ENCODE measurements around the gene HMX1. TPM values are rescaled to one million over a fixed set of nuclear protein-coding genes. Genes with fewer than 3 reads are reported as not detected.

Gene HMX1
- total RNA-seq, 2 donors from 2014 or later = not detected

- H3K4me3 ChIP-seq = no peak overlapping the region
- no peak for DNase-seq
- TF ChIP-seq, protein P1, sequence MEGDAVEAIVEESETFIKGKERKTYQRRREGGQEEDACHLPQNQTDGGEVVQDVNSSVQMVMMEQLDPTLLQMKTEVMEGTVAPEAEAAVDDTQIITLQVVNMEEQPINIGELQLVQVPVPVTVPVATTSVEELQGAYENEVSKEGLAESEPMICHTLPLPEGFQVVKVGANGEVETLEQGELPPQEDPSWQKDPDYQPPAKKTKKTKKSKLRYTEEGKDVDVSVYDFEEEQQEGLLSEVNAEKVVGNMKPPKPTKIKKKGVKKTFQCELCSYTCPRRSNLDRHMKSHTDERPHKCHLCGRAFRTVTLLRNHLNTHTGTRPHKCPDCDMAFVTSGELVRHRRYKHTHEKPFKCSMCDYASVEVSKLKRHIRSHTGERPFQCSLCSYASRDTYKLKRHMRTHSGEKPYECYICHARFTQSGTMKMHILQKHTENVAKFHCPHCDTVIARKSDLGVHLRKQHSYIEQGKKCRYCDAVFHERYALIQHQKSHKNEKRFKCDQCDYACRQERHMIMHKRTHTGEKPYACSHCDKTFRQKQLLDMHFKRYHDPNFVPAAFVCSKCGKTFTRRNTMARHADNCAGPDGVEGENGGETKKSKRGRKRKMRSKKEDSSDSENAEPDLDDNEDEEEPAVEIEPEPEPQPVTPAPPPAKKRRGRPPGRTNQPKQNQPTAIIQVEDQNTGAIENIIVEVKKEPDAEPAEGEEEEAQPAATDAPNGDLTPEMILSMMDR (IDR thresholded peaks at IDR 0.05) = no peak
- H3K36me3 ChIP-seq = no peaks in the 10 kb centered on the region
- no peaks in the 10 kb centered on the region for H3K9me3 ChIP-seq
- intact Hi-C loops (cut with DNase I) = no loop called here
- no peak overlapping the region for H3K27ac ChIP-seq
- H3K4me1 ChIP-seq = no peaks in the 10 kb centered on the region
- peaks cover 17% of the 10 kb centered on the region for H3K27me3 ChIP-seq
- H3K9ac ChIP-seq (ENCODE audit: low read depth in 2 of 2, low read length in 2 of 2) = no peak overlapping the region
These were observed 19.4 kb downstream of the HMX1 start for GRCh38 chr4:8852118-8852704.

- TF ChIP-seq, protein P1 (IDR thresholded peaks at IDR 0.05) = no peak
- H3K9ac ChIP-seq (ENCODE audit: low read depth in 2 of 2, low read length in 2 of 2) = no peak overlapping the region
- H3K27me3 ChIP-seq = peaks cover 10% of the 10 kb centered on the region
- H3K4me3 ChIP-seq = no peak overlapping the region
- intact Hi-C loops (cut with DNase I) = no loop called here
- no peaks in the 10 kb centered on the region for H3K9me3 ChIP-seq
- no peak for DNase-seq
- no peaks in the 10 kb centered on the region for H3K4me1 ChIP-seq
- no peaks in the 10 kb centered on the region for H3K36me3 ChIP-seq
- H3K27ac ChIP-seq = no peak overlapping the region
These were observed 20.1 kb downstream of the HMX1 start for GRCh38 chr4:8851321-8852117.

- Histone ChIP-seq H3K9ac (ENCODE audit: low read depth in 2 of 2, low read length in 2 of 2) (no peak overlapping the region), H3K4me3 (no peak overlapping the region), H3K9me3 (no peaks in the 10 kb centered on the region), H3K27me3 (peaks cover 10% of the 10 kb centered on the region), H3K36me3 (no peaks in the 10 kb centered on the region), H3K4me1 (no peaks in the 10 kb centered on the region), H3K27ac (no peak overlapping the region)
- no peak for DNase-seq
- TF ChIP-seq, protein P1 (IDR thresholded peaks at IDR 0.05) = no peak
- intact Hi-C loops (cut with DNase I) = no loop called here
These were observed 20.8 kb downstream of the HMX1 start for GRCh38 chr4:8850830-8851188.

DNA sequence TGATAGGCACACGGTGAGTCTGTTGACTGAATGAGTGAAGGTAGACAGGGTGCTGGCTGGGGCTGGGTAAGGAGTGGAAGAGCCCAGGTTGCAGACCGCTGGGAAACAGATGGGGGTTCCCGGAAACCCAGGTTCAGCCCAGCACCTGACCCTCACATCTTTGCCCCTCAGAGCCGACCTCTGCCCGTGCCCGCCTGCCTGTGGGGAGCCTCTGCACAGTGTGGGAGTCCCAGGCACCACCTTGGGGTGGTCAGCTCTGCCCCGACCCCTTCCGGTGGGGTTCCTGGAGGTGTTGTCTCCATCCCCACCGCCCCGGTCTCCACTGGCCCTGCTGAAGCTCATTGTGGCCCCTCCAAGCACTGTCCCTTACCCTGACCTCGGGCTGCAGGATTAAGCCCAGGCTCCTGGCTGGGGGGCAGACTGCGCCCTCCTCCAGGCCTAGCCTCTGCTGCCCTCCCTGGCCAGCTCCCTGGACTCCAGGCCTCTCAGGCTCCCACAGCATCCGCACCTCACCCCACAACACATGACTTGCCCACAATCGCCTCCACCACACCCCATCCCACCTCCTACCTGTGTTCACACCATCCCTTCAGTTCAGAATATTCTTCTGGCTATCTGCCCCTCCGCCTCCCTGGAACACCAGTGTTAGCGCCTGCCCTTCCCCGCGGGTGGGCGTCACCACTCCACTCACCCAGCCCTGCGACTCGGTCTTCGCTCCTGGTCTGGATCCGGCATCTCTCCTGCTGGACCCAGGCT is 21.4 kb downstream of the HMX1 start:
- H3K27ac ChIP-seq = no peak overlapping the region
- intact Hi-C loops (cut with DNase I) = no loop called here
- no peak overlapping the region for H3K9ac ChIP-seq (ENCODE audit: low read depth in 2 of 2, low read length in 2 of 2)
- DNase-seq = no peak
- TF ChIP-seq, protein P1 (IDR thresholded peaks at IDR 0.05) = no peak
- no peak overlapping the region for H3K4me3 ChIP-seq
- H3K36me3 ChIP-seq = no peaks in the 10 kb centered on the region
- H3K4me1 ChIP-seq = no peaks in the 10 kb centered on the region
- no peaks in the 10 kb centered on the region for H3K9me3 ChIP-seq
- peaks cover 4% of the 10 kb centered on the region for H3K27me3 ChIP-seq

GRCh38 chr4:8849266-8850073 is 22.2 kb downstream of the HMX1 start:
- Histone ChIP-seq H3K4me3 (no peak overlapping the region), H3K9ac (ENCODE audit: low read depth in 2 of 2, low read length in 2 of 2) (no peak overlapping the region), H3K36me3 (no peaks in the 10 kb centered on the region), H3K27me3 (no peaks in the 10 kb centered on the region), H3K27ac (no peak overlapping the region), H3K9me3 (no peaks in the 10 kb centered on the region), H3K4me1 (no peaks in the 10 kb centered on the region)
- no peak for DNase-seq
- TF ChIP-seq, protein P1 (IDR thresholded peaks at IDR 0.05) = no peak
- intact Hi-C loops (cut with DNase I) = no loop called here

Data from colonic mucosa (tissue), 4 donors.